Measurements from ENCODE around the gene CYBRD1.

The CYBRD1 gene

DNA sequence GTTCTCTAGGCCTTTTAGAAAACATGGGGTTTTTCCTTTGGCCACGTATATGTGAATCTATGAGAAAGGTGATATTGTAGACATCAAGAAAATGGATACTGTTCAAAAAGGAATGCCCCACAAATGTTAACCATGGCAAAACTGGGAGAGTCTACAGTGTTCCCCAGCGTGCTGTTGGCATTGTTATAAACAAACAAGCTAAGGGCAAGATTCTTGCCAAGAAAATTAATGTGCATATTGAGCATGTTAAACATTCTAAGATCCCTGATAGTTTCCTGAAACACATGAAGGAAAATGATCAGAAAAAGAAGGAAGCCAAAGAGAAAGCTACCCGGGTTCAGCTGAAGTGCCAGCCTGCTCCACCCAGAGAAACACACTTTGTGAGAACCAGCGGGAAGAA is 64.9 kb downstream of the CYBRD1 start:
- no peak overlapping the region for H3K4me3 ChIP-seq (ENCODE audit: low read depth, low read length)
- in situ Hi-C loops (cut with HindIII; ENCODE audit: low sequenced_read_pairs) = no loop called here
- no peak for DNase-seq (ENCODE audit: low read depth, low spot score)
- TF ChIP-seq, protein P1, sequence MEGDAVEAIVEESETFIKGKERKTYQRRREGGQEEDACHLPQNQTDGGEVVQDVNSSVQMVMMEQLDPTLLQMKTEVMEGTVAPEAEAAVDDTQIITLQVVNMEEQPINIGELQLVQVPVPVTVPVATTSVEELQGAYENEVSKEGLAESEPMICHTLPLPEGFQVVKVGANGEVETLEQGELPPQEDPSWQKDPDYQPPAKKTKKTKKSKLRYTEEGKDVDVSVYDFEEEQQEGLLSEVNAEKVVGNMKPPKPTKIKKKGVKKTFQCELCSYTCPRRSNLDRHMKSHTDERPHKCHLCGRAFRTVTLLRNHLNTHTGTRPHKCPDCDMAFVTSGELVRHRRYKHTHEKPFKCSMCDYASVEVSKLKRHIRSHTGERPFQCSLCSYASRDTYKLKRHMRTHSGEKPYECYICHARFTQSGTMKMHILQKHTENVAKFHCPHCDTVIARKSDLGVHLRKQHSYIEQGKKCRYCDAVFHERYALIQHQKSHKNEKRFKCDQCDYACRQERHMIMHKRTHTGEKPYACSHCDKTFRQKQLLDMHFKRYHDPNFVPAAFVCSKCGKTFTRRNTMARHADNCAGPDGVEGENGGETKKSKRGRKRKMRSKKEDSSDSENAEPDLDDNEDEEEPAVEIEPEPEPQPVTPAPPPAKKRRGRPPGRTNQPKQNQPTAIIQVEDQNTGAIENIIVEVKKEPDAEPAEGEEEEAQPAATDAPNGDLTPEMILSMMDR (IDR thresholded peaks at IDR 0.05; ENCODE audit: low read depth, low read length) = no peak

DNA sequence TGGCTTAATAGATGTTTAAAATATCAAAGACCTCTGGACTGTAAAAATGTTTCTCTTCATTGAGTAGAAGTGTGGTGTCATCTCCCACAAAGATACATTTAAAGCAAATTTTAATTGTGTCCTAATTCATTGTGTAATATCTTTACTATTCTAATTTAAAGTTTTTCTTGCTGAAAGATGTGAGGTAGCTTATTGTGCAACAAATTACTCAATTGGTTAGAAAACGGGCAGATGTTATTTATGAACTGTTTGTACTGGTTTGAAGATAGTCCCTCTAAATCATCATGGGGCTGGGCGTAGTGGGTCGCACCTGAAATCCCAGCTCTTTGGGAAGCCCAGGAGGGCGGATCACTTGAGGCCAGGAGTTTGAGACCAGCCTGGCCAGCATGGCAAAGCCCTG is 65.3 kb downstream of the CYBRD1 start:
- in situ Hi-C loops (cut with HindIII; ENCODE audit: low sequenced_read_pairs) = no loop called here
- no peak for DNase-seq (ENCODE audit: low read depth, low spot score)
- no peak overlapping the region for H3K4me3 ChIP-seq (ENCODE audit: low read depth, low read length)
- TF ChIP-seq, protein P1 (IDR thresholded peaks at IDR 0.05; ENCODE audit: low read depth, low read length) = no peak

DNA sequence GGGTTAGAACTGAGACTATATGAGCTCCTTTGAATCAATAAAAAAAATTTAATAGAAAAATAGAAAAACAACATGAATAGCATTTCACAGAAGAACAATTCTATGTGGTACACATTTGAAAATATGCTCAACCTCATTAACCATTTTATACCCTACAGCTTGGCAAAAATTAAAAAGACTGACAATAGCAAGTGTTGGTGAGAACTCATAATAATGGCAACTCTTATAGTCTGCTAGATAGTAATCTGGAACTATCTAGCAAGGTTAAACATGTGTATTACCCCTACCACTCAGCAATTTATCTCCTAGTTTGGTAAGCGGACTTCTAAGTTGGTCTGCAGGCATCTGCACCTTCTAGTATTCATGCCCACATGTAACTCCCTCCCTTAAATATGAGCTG is 67.8 kb downstream of the CYBRD1 start:
- DNase-seq (ENCODE audit: low read depth, low spot score) = no peak
- H3K4me3 ChIP-seq (ENCODE audit: low read depth, low read length) = no peak overlapping the region
- in situ Hi-C loops (cut with HindIII; ENCODE audit: low sequenced_read_pairs) = no loop called here
- TF ChIP-seq, protein P1 (IDR thresholded peaks at IDR 0.05; ENCODE audit: low read depth, low read length) = no peak

DNA sequence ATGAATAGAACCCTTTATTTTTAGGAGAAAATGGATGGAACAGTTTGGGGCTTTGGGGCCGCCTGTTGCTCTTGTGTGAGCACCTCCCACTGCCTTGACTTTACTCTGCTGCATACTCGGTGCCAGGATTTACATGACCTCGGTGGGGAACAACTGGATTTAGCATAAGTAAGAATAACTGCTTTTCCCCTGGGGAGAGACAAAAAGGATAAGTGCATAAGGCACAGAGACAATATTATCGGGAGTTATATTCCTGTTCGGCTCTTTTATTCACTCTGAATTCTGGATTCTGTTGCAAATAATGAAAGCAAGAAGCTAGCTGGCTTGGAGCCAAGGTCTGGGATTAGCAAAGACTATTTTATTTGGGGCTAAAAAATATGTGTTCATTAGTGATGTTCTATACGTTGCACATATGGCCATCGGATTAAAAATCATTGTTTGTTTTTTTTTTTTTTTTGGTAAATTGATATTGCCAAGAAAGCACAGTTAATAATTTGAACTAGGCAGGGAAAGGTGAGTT is 69.8 kb downstream of the CYBRD1 start:
- DNase-seq (ENCODE audit: low read depth, low spot score) = no peak
- in situ Hi-C loops (cut with HindIII; ENCODE audit: low sequenced_read_pairs) = no loop called here
- H3K4me3 ChIP-seq (ENCODE audit: low read depth, low read length) = peak overlapping the region; percentile 6
- TF ChIP-seq, protein P1 (IDR thresholded peaks at IDR 0.05; ENCODE audit: low read depth, low read length) = no peak

DNA sequence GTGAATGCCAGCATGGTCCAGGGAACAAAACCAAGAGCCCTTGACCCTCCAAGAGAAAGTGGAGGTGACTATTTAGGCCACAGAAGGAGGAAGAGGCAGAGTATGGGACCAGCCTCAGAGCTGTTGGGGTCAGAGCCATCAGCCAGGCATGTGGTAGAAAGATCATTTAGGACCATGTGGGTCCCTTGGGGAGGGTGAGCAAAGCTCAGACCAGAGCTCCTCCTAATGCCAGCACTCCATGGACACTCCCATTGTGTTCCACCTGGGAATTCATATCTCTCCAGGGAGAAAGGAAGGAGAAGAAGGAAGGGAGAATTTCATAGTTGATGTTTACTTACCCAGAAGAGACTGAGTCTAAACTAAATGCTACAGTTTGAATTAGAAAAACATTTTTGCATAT is 73.2 kb downstream of the CYBRD1 start:
- TF ChIP-seq, protein P1 (IDR thresholded peaks at IDR 0.05; ENCODE audit: low read depth, low read length) = no peak
- DNase-seq (ENCODE audit: low read depth, low spot score) = no peak
- in situ Hi-C loops (cut with HindIII; ENCODE audit: low sequenced_read_pairs) = no loop called here
- H3K4me3 ChIP-seq (ENCODE audit: low read depth, low read length) = no peak overlapping the region

DNA sequence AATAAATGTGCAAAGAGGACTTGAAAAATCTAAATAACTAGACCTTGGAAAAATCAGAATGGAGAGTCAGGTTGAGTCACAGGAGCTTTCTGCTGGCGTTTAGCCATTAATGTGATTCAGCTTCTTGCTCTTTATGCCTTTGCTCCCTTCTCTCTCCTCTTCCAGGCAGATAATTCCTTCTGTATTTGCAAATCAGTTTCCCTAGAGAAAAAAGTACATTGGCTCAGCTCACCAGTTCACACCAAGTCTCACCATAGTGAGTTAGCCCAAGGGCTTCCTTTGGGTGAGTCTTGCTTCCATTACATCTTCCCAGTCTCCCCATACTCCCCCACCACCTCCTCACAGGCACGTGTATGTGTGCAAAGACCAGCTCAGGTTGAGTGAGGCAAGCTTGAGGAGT is 73.6 kb downstream of the CYBRD1 start:
- no peak overlapping the region for H3K4me3 ChIP-seq (ENCODE audit: low read depth, low read length)
- DNase-seq (ENCODE audit: low read depth, low spot score) = peak; percentile 91
- TF ChIP-seq, protein P1 (IDR thresholded peaks at IDR 0.05; ENCODE audit: low read depth, low read length) = no peak
- in situ Hi-C loops (cut with HindIII; ENCODE audit: low sequenced_read_pairs) = no loop called here
